SU-DHL-6 (cell line): ENCODE data around the gene EVA1C.
"Not testable (repeated sequence)": the region's sequence is repeated elsewhere in the genome, so short reads cannot be mapped to it uniquely, and the experiment has no call there.

Experiments used
- H2AFZ ChIP-seq: fragments of 200-600 bp; sonication (generic); 2 replicates; pipeline ENCODE4 v1.6.1; 2014; ENCODE audit warnings: low read depth, mild to moderate bottlenecking, moderate library complexity, mixed read lengths, antibody characterized with exemption, low read length; ENCODE audit not compliant: severe bottlenecking
- H3F3A ChIP-seq: fragments of 200-600 bp; shearing (Covaris generic); 2 replicates; pipeline ENCODE4 v1.6.0; 2016; ENCODE audit warnings: antibody characterized with exemption, mild to moderate bottlenecking; ENCODE audit not compliant: insufficient read depth
- H3K27ac ChIP-seq: fragments of 200-600 bp; sonication (generic); 2 replicates; pipeline ENCODE4 v1.5.1; 2016; ENCODE audit warnings: low read depth, mild to moderate bottlenecking, low read length, moderate library complexity, mixed read lengths
- H3K27me3 ChIP-seq: fragments of 200-600 bp; sonication (generic), shearing (Covaris generic); 2 replicates; pipeline ENCODE4 v1.6.0; 2014; ENCODE audit warnings: mild to moderate bottlenecking, low read length
- H3K36me3 ChIP-seq: fragments of 200-600 bp; sonication (generic); 2 replicates; pipeline ENCODE4 v1.6.1; 2014; ENCODE audit warnings: mild to moderate bottlenecking, low read length, mixed read lengths
- H3K4me2 ChIP-seq: fragments of 300-600, 200-600 bp; shearing (Covaris generic), sonication (generic); 2 replicates; pipeline ENCODE4 v1.6.0; 2014; ENCODE audit warnings: low read length, low read depth, mild to moderate bottlenecking; ENCODE audit not compliant: poor library complexity, severe bottlenecking
- H3K4me3 ChIP-seq: fragments of 200-600 bp; sonication (generic); 2 replicates; pipeline ENCODE4 v1.5.1; 2014; ENCODE audit warnings: antibody characterized with exemption, low read length, mild to moderate bottlenecking, mixed read lengths; ENCODE audit not compliant: insufficient read depth, poor library complexity, severe bottlenecking
- H3K79me2 ChIP-seq: fragments of 200-600 bp; sonication (generic); 2 replicates; pipeline ENCODE4 v1.6.1; 2014; ENCODE audit warnings: mild to moderate bottlenecking, low read length, moderate library complexity; ENCODE audit not compliant: insufficient read depth
- H3K9ac ChIP-seq: fragments of 200-600 bp; sonication (generic); 2 replicates; pipeline ENCODE4 v1.7.0; 2014; ENCODE audit warnings: mild to moderate bottlenecking, low read length
- H3K9me2 ChIP-seq: fragments of 200-600 bp; sonication (generic); replicated peaks from 2 replicates; pipeline ENCODE4 v1.6.1; 2014; ENCODE audit warnings: low read length; ENCODE audit not compliant: insufficient read depth
- H3K9me3 ChIP-seq: fragments of 200-600 bp; sonication (generic); 2 replicates; pipeline ENCODE4 v1.6.1; 2014; ENCODE audit warnings: low read length, mixed read lengths; ENCODE audit not compliant: insufficient read depth
- H4K20me1 ChIP-seq: fragments of 200-600 bp; sonication (generic); 2 replicates; pipeline ENCODE4 v1.6.1; 2014; ENCODE audit warnings: low read depth, mild to moderate bottlenecking, antibody characterized with exemption, low read length, moderate library complexity, mixed read lengths
- EZH2phosphoT487 ChIP-seq: fragments of 200-600 bp; sonication (generic), shearing (Covaris generic); conservative IDR thresholded peaks from 2 replicates; pipeline ENCODE4 v1.6.1; 2018; ENCODE audit warnings: mild to moderate bottlenecking, antibody characterized with exemption, low read length, moderate library complexity, mixed read lengths
- TF ChIP-seq, protein P1 (sequence below): fragments of 200-600 bp; sonication (generic); IDR thresholded peaks from one replicate; pipeline ENCODE4 v1.5.1; 2017; ENCODE audit warnings: antibody characterized with exemption, mild to moderate bottlenecking, low read length, moderate library complexity; ENCODE audit not compliant: insufficient read depth, poor library complexity, severe bottlenecking

EVA1C gene

DNA sequence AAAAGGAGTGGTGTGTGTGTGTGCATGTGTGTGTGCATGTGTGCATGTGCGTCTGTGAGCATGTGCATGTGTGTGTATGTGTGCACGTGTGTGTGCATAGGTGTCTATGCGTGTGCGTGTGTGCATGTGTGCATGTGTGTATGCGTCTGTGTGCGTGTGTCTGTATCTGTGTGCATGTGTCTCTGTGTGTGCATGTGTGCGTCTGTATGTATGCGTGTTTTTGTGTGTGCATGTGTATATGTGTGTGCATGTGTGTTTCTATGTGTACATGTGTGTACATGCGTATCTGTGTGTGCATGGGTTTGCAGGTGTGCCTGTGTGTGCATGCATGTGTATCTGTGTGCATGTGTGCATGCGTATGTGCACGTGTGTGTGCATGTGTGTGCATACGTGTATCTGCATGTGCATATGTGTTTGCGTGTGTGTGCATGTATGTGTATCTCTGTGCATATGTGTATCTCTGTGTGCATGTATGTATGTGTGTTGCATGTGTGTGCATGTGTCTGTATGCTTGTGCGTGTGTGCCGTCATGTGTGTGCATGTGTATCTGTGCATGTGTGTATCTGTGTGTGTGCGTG is 94.9 kb downstream of the EVA1C start:
- Histone ChIP-seq H3K9ac (no peak overlapping the region), H3K27me3 (no peaks in the 10 kb centered on the region), H3K9me3 (peaks cover 5% of the 10 kb centered on the region; the same call in 1 of the 2 replicates), H3K9me2 (no peaks in the 10 kb centered on the region), H3K4me3 (no peak overlapping the region), H3K79me2 (no peaks in the 10 kb centered on the region), H2AFZ (no peak overlapping the region), H4K20me1 (no peaks in the 10 kb centered on the region), H3K36me3 (no peaks in the 10 kb centered on the region), H3K27ac (no peak overlapping the region), H3F3A (no peaks in the 10 kb centered on the region), H3K4me2 (no peak overlapping the region)
- no peak for TF ChIP-seq EZH2phosphoT487
- TF ChIP-seq, protein P1, sequence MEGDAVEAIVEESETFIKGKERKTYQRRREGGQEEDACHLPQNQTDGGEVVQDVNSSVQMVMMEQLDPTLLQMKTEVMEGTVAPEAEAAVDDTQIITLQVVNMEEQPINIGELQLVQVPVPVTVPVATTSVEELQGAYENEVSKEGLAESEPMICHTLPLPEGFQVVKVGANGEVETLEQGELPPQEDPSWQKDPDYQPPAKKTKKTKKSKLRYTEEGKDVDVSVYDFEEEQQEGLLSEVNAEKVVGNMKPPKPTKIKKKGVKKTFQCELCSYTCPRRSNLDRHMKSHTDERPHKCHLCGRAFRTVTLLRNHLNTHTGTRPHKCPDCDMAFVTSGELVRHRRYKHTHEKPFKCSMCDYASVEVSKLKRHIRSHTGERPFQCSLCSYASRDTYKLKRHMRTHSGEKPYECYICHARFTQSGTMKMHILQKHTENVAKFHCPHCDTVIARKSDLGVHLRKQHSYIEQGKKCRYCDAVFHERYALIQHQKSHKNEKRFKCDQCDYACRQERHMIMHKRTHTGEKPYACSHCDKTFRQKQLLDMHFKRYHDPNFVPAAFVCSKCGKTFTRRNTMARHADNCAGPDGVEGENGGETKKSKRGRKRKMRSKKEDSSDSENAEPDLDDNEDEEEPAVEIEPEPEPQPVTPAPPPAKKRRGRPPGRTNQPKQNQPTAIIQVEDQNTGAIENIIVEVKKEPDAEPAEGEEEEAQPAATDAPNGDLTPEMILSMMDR = no peak

- not testable (repeated sequence) for H3K4me2 ChIP-seq, H3F3A ChIP-seq, H2AFZ ChIP-seq, H3K9me3 ChIP-seq, H3K36me3 ChIP-seq, H3K9ac ChIP-seq, H3K4me3 ChIP-seq, H3K27me3 ChIP-seq, H3K79me2 ChIP-seq, H3K27ac ChIP-seq, H4K20me1 ChIP-seq, H3K9me2 ChIP-seq
Observed at GRCh38 chr21:32508036-32508435, 95.5 kb downstream of the EVA1C start.

DNA sequence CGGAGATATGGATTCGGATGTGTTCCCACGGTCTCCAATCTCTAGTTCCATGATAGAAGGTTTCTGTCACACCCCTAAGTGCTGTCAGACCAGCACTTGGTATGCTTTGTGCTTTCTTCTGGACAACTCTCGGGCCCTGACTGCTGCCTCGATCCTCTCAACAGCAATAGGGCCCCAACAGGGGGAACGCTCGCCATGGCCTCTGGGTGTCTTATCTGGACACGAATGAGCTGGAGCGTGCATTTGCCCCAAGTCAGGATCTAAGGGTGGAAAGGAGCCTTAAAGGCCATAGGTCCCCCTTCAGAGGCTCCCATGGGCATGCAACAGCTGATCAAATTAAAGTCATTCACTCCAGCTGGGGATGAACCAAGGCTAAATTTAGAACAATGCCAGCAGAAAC is 96.1 kb downstream of the EVA1C start:
- no peak overlapping the region for H3K4me3 ChIP-seq
- no peak for TF ChIP-seq EZH2phosphoT487
- TF ChIP-seq, protein P1 = no peak
- H3K9me2 ChIP-seq = no peaks in the 10 kb centered on the region
- no peaks in the 10 kb centered on the region for H3K79me2 ChIP-seq
- H3K4me2 ChIP-seq = no peak overlapping the region
- no peak overlapping the region for H2AFZ ChIP-seq
- H3F3A ChIP-seq = no peaks in the 10 kb centered on the region
- no peaks in the 10 kb centered on the region for H4K20me1 ChIP-seq
- H3K9ac ChIP-seq = no peak overlapping the region
- no peak overlapping the region for H3K27ac ChIP-seq
- no peaks in the 10 kb centered on the region for H3K36me3 ChIP-seq
- no peaks in the 10 kb centered on the region for H3K27me3 ChIP-seq
- H3K9me3 ChIP-seq = peaks cover 5% of the 10 kb centered on the region; the same call in 1 of the 2 replicates

GRCh38 chr21:32508975-32509374 is 96.5 kb downstream of the EVA1C start:
- not testable (repeated sequence) for H3K4me3 ChIP-seq, H3K79me2 ChIP-seq, H2AFZ ChIP-seq, H3K27me3 ChIP-seq, H3K36me3 ChIP-seq, H3K27ac ChIP-seq, H3K9ac ChIP-seq, H4K20me1 ChIP-seq, H3K4me2 ChIP-seq, H3K9me3 ChIP-seq, H3F3A ChIP-seq, H3K9me2 ChIP-seq
